HG02981 (cell line): ENCODE results near the gene EEA1.

ENCODE experiments used
- ATAC-seq: cut with Tn5 transposase; IDR thresholded peaks from one replicate; pipeline ENCODE4 v1.9.1; 2021; ENCODE audit warnings: mild to moderate bottlenecking, moderate library complexity; ENCODE audit not compliant: unreplicated experiment

The EEA1 gene

DNA sequence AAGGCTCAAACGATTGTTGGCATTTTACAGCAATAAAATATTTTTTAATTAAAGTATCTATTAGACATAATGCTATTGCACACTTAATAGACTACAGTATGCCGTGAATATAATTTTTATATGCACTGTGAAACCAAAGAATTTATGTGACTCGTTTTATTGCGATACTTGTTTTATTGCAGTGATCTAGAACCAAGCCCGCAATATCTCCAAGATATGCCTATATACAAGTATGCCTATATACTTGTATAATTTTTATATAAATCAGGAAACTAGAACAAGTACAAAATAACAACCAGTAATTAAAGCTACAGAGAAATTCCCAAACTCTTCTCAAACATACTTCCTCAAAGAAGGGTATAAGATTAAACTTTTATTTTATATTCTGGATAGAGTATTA is 31.3 kb downstream of the EEA1 start:
- no peak for ATAC-seq

DNA sequence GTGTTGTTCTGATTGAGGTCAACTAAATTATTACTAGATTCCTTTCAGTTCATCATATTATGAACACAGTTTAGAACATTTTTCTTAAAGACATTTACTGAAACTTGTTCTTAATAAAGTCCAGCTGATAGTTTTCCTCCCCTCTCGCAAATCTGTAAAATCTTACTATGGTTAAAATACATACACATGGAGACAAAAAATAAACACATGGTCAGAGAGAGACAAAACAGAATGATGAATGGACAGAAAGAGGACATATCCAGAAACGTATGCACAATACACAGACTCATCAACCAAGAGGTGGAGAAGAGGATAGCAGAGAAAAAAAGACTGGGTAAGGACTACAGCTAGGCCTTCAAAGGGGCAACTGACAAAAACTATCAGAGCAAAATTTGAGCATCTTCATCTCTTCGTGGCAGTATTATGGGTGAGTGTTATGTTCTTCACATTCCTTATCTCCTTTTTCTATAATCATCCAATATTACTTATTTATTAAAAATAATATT is 38.4 kb downstream of the EEA1 start:
- no peak for ATAC-seq

DNA sequence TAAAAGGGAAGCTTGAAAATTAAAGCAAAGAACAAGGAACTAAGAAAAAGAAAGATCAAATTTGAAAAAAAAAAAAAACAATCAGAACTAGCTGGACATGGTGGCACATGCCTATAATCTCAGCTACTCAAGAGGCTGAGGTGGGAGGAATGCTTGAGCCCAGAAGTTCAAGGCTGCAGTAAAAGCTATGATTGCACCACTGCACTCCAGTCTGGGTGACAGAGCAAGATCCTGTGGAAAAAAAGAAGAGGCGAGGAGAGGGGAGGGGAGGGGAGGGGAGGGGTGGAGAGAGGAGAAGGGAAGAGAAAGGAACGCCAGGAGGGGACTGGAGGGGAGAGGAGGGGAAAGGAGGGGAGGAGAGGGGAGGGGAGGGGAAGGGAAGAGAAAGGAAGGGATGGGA is 43.0 kb downstream of the EEA1 start:
- ATAC-seq, result no peak

DNA sequence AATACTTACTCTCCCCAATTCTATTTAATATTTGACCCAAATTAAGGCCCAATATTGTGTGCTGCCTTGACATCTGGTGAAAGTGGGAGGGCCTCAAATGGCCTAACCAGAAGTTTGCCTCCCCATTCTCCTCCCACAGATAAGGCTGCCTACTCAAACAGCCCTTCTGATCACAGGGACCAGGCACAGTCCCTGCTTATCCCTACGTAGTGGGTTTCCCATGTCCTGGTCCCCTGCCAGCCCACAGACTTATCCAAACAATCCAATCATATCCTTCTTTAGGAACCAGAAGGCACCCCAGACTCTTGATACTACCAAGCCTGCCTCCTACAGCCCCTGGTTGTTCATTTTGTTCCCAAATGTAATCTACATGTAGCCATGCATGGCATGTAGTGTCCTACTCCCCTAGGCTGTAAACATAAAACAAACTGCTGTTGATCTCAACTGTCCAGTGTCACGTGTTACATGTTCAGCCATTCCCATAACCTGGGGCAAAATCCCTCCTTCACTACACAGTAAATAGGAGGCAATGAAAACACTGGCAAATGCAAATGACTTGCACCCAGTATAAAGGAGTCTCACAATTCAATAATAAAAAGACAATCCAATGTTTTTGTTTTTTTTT is 49.3 kb downstream of the EEA1 start:
- no peak for ATAC-seq

DNA sequence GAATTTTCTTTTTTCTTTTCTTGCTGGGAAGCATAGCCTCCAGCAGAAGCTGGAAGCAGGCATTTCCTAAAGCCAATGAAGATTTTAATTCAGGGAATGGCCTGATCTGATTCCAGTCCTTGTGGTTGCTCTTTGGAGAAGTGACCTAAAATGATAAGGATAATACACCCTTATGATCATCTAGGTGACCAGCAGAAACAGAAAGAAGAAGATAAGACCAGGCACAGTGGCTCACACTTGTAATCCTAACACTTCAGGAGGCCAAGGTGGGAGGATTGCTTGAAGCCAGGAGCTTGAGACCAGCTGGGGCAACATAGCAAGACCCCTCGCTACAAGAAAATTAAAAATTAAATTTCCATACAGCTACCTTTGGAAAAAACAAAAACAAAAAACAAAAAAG is 51.2 kb downstream of the EEA1 start:
- ATAC-seq, result no peak

DNA sequence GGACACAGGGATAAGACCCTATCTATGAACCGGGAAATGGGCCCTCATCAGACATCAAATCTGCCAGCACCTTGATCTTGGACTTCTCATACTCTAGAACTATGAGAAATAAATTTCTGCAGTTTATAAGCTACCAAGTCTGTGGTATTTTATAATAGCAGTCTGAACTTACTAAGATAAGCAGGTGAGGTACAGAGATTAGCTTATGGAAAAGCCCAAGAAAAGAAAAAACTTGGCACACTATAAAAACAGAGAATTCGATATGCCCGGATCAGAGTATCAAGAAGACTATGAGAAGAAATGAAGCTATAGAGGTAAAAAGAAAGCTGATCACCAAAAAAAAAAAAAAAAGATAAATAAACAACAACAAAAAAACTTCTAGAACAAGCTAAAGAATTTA is 52.6 kb downstream of the EEA1 start:
- ATAC-seq, result no peak

DNA sequence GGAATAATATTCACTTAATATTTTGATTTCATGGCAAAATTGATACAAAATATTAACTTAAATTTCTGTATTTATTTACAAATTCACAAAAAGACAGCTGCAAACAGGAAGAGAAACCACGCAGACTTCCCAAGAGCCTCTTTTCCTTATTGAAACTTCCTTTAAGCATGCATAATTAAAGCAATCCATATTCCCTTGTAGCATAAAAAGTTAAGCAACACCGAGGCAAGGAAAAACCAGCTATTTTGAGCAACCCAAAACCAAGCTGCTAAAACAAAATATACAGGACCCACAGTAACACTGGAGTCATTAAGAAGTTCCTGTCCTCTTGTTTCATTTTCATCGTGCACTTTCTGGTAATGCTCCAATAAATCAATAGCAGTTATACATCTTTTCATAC is 58.0 kb downstream of the EEA1 start:
- no peak for ATAC-seq

DNA sequence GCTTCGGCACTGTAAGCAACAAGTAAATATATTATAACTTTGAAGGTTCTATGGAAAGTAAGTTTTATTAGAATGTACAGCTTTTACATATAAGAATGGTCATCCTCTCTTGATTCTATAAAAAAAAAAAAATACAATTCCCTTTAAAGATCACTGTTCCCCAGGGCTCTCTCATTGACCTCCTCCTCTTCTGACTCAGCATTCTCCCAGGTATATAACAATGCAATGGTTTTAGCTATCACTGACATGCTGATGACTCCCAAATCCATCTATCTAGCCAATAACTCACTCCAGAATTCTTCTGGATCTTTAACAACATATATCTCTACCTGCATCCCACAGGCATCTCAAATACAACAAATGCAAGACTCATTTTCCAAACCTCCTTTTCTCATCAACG is 62.7 kb downstream of the EEA1 start:
- ATAC-seq, result no peak

DNA sequence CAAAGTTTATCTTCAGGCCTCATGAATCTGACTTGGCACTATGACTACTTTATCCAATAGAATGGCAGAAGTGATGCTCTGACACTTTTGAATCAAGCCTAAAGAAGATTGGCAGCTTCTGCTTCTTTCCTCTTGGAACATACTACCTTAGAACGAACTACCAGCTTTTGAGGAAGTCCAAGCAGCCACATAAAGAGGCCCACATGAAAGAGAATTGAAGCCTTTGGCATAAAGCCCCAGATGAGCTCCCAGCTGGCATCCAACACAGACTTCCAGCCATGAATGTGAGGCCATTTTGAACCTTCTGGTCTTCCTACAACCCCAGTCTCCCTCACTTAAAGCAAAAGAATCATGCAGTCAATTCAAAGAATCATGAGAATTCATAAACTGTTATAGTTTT is 65.8 kb downstream of the EEA1 start:
- ATAC-seq, result no peak

DNA sequence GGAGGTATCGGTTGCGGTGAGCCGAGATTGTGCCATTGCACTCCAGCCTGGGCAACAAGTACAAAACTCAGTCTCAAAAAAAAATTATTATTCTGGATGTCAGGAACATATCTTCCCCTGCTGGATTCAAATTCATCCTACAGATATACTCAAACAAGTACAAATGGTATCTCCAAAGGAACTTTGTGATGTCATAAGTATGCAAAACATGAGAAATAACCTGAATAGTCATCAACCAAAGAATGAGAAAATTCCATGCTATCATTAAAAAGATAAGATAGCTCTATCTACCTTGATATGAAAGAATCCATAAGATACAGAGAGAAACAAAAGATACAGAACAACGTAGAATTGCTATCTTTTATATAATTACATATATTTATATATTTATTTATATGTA is 67.7 kb downstream of the EEA1 start:
- ATAC-seq, result no peak

DNA sequence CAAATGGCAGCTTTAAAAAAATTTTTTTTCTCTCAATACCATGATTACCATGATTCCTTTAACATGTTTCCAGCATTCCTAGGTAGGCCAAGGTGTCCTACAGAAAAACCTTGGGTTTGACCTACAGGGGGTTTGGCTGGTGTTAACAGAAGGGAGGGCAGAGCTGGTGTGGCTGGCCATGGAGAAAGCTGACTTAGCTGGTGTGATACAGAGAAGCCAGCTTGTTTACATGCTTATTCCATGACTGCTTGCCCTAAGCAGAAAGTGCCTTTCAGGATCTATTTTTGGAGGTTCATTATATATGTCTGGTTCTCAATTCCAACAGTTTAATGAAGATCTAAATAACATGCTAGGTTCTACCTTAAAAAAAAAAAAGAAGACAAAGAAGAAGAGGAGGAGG is 68.6 kb downstream of the EEA1 start:
- no peak for ATAC-seq

DNA sequence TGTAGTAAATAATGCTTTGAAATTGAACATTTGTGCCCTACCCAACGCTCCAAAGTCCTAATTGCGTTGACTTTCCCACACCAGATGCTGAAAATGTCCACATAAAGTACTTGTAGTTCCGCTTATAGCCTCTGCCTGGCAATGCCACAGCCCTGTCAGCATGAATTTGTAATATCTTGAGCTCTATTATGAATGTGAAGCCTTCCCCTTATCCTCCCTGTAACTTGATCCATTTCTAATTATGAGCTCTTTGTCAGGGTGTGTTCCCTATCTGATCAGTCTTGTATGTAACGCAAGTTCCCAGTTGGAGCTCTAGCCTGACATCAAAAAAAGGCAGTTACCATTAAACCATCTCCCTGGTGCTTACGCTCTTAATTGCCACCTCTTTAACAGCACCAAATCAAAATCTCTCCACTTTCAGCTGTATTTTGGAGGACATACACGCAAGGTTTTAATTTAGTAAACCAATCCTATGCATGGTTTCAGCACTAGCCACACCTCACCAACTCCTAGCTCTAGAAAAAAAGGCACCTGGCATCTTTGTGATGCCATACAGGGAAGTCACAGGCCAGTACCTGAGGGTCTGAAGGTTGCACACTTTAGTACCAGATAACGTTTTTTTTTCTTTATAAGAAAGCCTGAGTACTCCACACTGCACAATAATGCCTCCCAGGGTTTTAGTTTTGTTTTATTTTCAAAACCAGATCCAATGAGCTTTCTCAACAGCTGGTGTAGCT is 69.3 kb downstream of the EEA1 start:
- ATAC-seq, result no peak

DNA sequence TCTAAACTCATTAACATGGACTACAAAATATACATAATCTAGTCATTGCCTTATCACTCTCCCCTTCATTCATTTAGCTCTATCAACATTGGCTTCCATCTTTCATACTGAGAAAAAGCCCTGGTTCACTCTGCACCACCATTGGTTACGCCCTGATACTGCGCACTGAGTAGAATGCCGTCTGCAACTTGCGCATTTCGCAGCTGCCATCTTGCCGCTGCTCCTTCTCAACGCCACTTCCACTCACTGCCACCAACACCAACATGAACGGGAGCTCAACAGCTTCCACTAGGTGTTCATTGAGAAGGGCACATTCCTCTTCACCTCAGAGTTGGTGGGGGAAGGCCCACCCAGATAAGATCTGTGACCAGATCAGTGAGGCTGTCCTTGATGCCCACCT is 71.3 kb downstream of the EEA1 start:
- ATAC-seq, result no peak

DNA sequence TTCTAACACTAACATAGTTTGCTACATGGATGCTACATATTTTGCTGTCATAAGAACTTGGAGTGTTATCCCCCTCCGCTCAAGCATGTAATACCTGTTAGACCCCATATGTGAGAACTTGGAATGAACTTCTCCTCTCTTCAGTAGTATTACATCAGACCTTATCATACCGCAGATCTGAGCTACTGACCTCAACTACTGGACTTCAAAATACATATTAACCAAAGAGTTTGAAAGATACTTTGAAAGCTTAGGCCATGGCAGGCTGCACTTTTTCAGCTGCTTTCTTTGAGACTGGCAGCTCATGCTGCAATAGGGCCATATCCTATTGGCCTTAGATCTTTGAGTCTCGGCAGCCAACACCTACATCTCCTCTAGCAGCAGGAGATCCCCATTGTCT is 74.8 kb downstream of the EEA1 start:
- ATAC-seq, result no peak

DNA sequence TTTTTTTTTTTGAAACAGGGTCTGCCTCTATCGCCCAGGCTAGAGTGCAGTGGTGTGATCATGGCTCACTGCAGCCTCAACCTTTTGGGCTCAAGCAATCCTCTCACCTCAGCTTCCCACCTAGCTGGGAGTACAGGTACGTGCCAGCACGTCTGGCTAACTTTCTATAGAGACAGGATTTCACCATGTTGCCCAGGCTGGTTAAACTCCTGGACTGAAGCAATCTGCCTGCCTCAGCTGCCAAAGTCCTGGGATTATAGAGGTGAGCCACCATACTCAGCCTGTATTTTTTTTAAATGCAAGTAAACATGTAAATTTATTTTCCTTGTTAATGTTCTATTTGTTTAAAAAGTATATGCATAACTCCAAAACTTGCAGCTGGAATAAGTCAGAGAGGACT is 80.4 kb downstream of the EEA1 start:
- no peak for ATAC-seq

DNA sequence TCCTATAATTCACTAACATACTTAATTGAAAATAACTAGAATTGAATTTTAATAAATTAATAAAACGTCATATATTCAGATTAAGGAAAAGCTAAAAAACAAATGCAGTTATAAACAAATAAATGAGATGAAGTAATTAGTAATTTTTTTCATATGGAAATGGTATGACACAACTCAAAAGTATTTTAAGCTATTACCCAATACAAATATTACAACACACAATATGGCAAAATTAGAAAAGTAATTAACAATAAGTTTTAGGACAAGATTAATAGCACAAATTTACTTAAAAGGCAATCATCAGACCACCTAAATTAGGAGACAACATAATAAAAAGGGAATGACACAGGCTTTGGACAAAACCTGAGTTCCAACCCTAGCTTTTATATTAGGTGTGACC is 81.7 kb downstream of the EEA1 start:
- no peak for ATAC-seq

DNA sequence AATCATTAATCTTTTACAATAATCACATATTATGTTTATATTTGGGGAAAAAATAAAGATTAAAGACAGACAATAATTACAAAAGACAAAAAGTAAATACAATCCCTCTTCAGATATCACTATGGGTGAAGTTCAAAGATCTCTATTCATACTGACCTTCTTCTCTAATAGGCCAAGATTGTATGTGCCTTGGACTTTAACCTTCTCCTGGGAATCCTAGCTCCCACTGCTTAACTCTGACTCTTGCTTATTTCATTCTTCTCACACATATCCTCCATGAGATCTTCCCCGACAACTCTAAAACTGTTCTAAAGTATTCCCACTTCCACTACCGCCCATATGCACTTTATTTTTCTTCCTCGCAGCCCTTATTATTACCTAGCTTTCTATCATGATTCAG is 83.8 kb downstream of the EEA1 start:
- no peak for ATAC-seq

DNA sequence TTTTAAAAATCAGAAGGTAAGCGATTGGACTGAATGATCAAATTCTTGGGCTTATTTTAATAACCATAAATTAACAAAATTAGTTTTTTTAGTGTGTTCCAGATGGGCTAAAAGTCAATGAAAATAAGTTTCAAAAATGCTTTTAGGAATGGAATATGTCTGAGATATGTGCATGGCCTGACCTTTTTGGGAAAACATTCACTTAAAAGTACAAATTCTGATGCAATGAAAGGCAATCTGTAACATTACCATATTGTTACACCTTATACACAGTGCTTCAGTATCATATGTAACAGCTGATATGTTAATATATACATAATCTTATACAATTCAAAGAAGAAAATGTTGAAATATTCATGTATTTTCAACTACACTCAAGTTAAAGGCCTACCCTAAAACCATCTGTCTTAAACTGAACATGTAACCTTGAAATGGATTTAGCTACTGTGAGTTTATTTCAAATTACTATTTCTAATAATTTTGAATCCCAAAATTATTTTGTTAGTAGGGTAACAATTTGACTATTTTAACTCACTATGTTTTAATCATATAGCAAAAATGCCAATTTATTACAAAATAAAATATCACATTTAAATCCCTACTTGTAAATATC is 84.8 kb downstream of the EEA1 start:
- ATAC-seq, result no peak

DNA sequence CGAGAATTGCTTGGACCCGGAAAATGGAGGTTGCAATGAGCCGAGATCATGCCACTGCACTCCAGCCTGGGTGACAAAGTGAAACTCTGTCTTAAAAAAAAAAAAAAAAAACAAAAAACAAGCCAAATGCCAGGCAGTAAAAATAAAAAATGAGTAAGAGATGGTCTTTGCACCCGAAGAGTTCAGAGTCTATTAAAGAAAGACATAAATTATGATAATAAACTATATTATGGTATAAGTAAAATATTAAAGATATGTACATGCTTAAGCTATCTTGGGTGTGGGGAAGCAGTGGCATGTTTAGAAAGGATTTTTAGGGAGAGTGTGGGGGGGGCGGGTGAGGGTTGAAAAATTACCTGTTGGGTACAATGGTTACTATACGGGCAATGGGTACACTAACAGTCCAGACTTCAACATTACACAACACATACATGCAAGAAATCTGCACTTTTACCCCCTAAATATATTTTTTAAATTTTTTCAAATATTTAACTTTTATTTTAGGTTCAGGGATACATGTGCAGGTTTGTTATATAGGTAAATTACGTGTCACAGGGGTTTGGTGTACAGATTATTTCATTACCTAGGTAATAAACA is 99.3 kb downstream of the EEA1 start:
- ATAC-seq, result no peak

DNA sequence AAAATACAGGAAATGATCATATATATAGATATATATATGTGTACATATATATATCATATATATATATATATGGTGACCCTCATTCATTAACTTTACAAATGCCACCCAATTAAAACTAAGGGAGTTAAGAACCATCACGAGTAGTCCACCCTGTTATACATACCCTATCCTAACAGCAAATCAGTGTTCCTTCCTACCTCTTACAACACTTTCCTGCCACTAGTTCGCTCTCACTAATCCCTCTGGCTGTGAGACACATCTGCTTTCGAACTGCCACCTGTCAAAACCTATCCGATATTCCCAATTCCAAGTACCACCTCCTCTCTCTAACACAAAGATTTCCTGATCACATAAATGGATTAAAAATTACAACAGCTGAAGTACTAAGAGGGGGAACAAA is 100.5 kb downstream of the EEA1 start:
- no peak for ATAC-seq

DNA sequence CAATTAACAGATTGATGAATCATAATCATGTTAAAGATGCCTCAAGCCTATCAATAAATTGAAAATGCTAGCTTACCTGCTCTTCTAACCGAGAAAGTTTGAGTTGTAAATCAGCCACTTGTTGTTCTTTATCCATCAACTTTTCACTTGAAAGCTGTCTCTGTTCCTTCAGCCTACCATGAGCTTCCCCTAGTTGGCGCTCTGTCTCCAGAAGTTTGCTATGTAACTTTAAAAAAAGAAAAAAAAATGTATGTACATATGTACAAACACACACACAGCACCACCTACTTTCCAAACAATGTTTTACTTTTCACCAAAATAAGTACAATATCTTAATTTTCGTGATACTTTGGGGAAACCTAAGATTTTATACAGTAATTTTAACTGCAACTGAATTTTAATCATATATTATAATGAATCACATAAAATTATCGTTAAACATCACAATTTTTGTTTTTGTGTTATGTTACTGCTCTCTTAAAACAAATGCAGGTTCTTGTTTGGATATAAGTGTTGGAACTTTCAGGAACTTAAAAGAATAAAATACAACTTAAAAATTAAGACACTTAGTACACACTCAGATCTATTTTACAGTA is 101.2 kb downstream of the EEA1 start:
- no peak for ATAC-seq

DNA sequence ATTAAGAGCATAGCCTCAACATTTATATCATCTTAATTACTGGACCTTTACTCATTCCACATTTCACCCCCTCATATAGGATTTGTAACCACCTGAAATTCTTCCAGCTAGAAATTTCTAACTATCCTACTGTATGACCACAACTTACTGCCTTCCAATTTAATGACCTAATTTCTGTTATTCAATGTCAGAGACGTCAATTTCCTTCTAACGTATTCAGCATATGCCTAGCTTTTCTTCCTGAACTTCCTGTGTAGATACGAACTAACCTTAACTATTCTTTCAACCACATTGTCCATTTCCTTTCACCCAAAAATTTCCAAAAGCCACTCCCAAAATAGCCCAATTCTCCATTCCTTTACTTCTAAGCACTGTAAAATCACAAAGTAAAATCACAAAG is 108.0 kb downstream of the EEA1 start:
- ATAC-seq, result no peak
